Activated CD8-positive, alpha-beta memory T cell treated with anti-CD3 and anti-CD28 coated beads for 48 hours (primary cell): ENCODE data around the gene PRRC2B.
"Not testable (repeated sequence)": the region's sequence is repeated elsewhere in the genome, so short reads cannot be mapped to it uniquely, and the experiment has no call there.

Experiments used
- DNase-seq, 3 experiments: peaks; one replicate each; pipeline ENCODE4 v3.0.0-alpha.2; 2020; ENCODE audit warnings: low read depth in 2 of 3, low spot score in 2 of 3

PRRC2B gene

GRCh38 chr9:131530920-131531832 lies 137.3 kb downstream of the PRRC2B start, which contains the start of gene UCK1:
TSS of gene UCK1 (minus strand) at chr9:131531263. CDS start at chr9:131531174, 89 bp downstream.
- peak; percentile 35 to 52 (median 48) for DNase-seq

GRCh38 chr9:131534721-131535237 lies 140.9 kb downstream of the PRRC2B start:
- DNase-seq: no peak

- no peak for DNase-seq
Observed at GRCh38 chr9:131537946-131538345, 144.1 kb downstream of the PRRC2B start.

GRCh38 chr9:131539223-131539923 lies 145.5 kb downstream of the PRRC2B start:
- no peak for DNase-seq

GRCh38 chr9:131543141-131543540 lies 149.3 kb downstream of the PRRC2B start:
- no peak for DNase-seq

GRCh38 chr9:131545003-131545785 lies 151.3 kb downstream of the PRRC2B start, which contains the start of gene PRRT1B:
TSS of gene PRRT1B (plus strand) at chr9:131545523. CDS start at chr9:131545616, 93 bp downstream.
- no peak for DNase-seq

- no peak for DNase-seq
Observed at GRCh38 chr9:131545786-131546335, 152.0 kb downstream of the PRRC2B start.

GRCh38 chr9:131546336-131547084 lies 152.6 kb downstream of the PRRC2B start:
- DNase-seq: no peak

GRCh38 chr9:131549186-131549585 lies 155.3 kb downstream of the PRRC2B start:
- not testable (repeated sequence) for DNase-seq
